Fibroblast of lung (primary cell): ENCODE data around the gene SPOCD1. TPM values are rescaled to one million over a fixed set of nuclear protein-coding genes. Genes with fewer than 3 reads are reported as not detected.

Experiments
- DNase-seq, 2 donors: peaks; one replicate each; pipeline versions ENCODE4 v3.0.0 to v3.0.0-alpha.2; 2010; ENCODE audit warnings: low read depth in 2 of 2
- H2AFZ ChIP-seq: 2 replicates; pipeline ENCODE4 v1.5.1; 2012; ENCODE audit warnings: low read length, control low read depth, inconsistent platforms
- H3K27ac ChIP-seq: 2 replicates; pipeline ENCODE4 v1.5.1; 2011; ENCODE audit warnings: low read length, control low read depth; ENCODE audit not compliant: insufficient read depth
- H3K27me3 ChIP-seq: 2 replicates; pipeline ENCODE4 v1.5.1; 2011; ENCODE audit warnings: mild to moderate bottlenecking, low read length; ENCODE audit not compliant: control insufficient read depth, insufficient read depth
- H3K36me3 ChIP-seq: 2 replicates; pipeline ENCODE4 v1.5.1; 2011; ENCODE audit warnings: low read length; ENCODE audit not compliant: control insufficient read depth, insufficient read depth
- H3K4me1 ChIP-seq: 2 replicates; pipeline ENCODE4 v1.5.1; 2011; ENCODE audit warnings: low read length; ENCODE audit not compliant: control insufficient read depth, insufficient read depth; ENCODE audit errors: extremely low read depth
- H3K4me2 ChIP-seq: 2 replicates; pipeline ENCODE4 v1.5.1; 2011; ENCODE audit warnings: low read length, control low read depth; ENCODE audit not compliant: insufficient read depth; ENCODE audit errors: extremely low read depth
- H3K4me3 ChIP-seq, 4 experiments: fragments of 200-600 bp in 1 of 4; sonication (generic) in 1 of 4; replicated peaks in 1 of 4; 2 replicates each; pipeline ENCODE4 v1.5.1; 2011 to 2016; ENCODE audit warnings: low read length in 4 of 4, low read depth in 3 of 4, mild to moderate bottlenecking in 3 of 4, control low read depth in 2 of 4, inconsistent platforms in 1 of 4, mixed read lengths in 1 of 4; ENCODE audit not compliant: insufficient read depth in 1 of 4; ENCODE audit errors: control extremely low read depth in 1 of 4
- H3K79me2 ChIP-seq: 2 replicates; pipeline ENCODE4 v1.5.1; 2012; ENCODE audit warnings: mild to moderate bottlenecking, low read length, inconsistent platforms; ENCODE audit not compliant: control insufficient read depth, insufficient read depth
- H3K9ac ChIP-seq: 2 replicates; pipeline ENCODE4 v1.5.1; 2011; ENCODE audit warnings: mild to moderate bottlenecking, low read length, control low read depth; ENCODE audit not compliant: insufficient read depth
- H3K9me3 ChIP-seq: 2 replicates; pipeline ENCODE4 v1.5.1; 2012; ENCODE audit warnings: low read depth, low read length; ENCODE audit not compliant: control insufficient read depth, insufficient read depth
- H4K20me1 ChIP-seq: 2 replicates; pipeline ENCODE4 v1.5.1; 2011; ENCODE audit warnings: low read length; ENCODE audit not compliant: control insufficient read depth, insufficient read depth; ENCODE audit errors: extremely low read depth
- EZH2 ChIP-seq: IDR thresholded peaks from 2 replicates; pipeline ENCODE4 v1.5.1; 2012; ENCODE audit warnings: low read length, control low read depth, mild to moderate bottlenecking; ENCODE audit errors: missing control alignments
- polyA plus RNA-seq, 2 donors: library from polyadenylated mRNA; depleted of rRNA in 1 of 2; stranded (reverse) in 1 of 2; unstranded in 1 of 2; fragments of >200 nt; gene quantifications; 2 replicates each; pipeline ENCODE4 v1.2.1, GENCODE V29; 2011 to 2012; ENCODE audit warnings: missing spikeins in 1 of 2
- total RNA-seq: library from RNA; depleted of rRNA; stranded (reverse); fragments of >200 nt; gene quantifications from 2 replicates; pipeline ENCODE4 v1.2.1, GENCODE V29; 2014
- TF ChIP-seq, protein P1 (sequence below), 2 donors: IDR thresholded peaks in 1 of 2; conservative IDR thresholded peaks in 1 of 2; 1 replicate in 1 of 2; 2 replicates in 1 of 2; pipeline ENCODE4 v1.5.1; 2011 to 2012; ENCODE audit warnings: low read length in 2 of 2, control low read depth in 1 of 2, inconsistent platforms in 1 of 2, low read depth in 1 of 2, mild to moderate bottlenecking in 1 of 2

Gene SPOCD1
- total and polyA plus RNA-seq, 2 donors (not counting 1 experiment from before 2014, with no cell fraction given): 47.2 to 55.4 TPM

DNA sequence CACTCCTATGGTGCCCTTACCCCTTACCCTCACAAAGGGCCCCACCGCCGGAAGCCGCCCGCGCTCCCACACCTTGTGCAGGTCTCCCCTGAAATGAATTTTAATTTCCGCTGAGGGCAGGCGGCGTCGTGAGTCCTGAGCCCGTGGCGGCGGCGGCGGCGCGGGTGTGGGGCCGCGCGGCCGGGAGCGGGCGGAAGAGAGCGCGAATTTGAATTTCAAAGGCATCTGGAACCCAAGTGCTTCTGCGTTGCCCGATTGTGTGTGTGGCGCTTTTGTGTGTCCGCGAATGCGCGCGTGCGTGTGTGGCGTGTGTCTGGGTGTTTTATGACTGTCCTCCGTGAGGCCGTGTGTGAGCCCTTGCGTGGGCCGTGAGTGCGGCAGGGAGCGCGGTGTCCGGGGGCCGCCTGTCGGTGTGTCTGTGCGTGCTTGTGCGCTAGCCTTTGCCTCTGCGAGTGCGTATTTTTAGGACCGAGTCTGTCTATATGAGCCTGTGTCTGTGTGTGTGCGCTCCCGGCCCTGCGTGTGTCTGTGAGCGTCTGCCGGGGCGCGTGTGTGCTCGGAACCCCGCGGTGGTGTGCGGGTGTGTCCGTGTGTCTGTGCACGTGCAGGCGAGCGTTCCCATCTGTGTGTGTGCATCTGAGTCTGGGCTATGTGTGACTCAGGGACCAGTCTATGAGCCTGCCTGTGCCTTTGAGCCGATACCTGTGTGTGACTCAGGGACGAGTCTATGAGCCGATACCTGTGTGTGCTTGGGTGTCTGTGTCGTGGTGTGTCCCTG is 43.7 kb downstream of the SPOCD1 start:
- no peaks in the 10 kb centered on the region for H3K79me2 ChIP-seq
- TF ChIP-seq EZH2: peak; percentile 100
- TF ChIP-seq, protein P1, sequence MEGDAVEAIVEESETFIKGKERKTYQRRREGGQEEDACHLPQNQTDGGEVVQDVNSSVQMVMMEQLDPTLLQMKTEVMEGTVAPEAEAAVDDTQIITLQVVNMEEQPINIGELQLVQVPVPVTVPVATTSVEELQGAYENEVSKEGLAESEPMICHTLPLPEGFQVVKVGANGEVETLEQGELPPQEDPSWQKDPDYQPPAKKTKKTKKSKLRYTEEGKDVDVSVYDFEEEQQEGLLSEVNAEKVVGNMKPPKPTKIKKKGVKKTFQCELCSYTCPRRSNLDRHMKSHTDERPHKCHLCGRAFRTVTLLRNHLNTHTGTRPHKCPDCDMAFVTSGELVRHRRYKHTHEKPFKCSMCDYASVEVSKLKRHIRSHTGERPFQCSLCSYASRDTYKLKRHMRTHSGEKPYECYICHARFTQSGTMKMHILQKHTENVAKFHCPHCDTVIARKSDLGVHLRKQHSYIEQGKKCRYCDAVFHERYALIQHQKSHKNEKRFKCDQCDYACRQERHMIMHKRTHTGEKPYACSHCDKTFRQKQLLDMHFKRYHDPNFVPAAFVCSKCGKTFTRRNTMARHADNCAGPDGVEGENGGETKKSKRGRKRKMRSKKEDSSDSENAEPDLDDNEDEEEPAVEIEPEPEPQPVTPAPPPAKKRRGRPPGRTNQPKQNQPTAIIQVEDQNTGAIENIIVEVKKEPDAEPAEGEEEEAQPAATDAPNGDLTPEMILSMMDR (conservative IDR thresholded peaks at IDR 0.05 in 1 of 2, IDR thresholded peaks at IDR 0.05 in 1 of 2; ENCODE audit: low read depth in 1 of 2, low read length in 2 of 2): peak; percentile 9 to 18
- no peaks in the 10 kb centered on the region for H3K9me3 ChIP-seq
- H3K4me2 ChIP-seq: peak overlapping the region; percentile 73
- peak overlapping the region in 2 of 4 experiments; percentile 6 to 36 for H3K4me3 ChIP-seq
- no peak overlapping the region for H3K9ac ChIP-seq
- H3K27me3 ChIP-seq: peaks cover 52% of the 10 kb centered on the region
- no peak for DNase-seq
- no peak overlapping the region for H2AFZ ChIP-seq
- H3K27ac ChIP-seq: no peak overlapping the region
- no peaks in the 10 kb centered on the region for H3K36me3 ChIP-seq
- H3K4me1 ChIP-seq: no peaks in the 10 kb centered on the region
- no peaks in the 10 kb centered on the region for H4K20me1 ChIP-seq

DNA sequence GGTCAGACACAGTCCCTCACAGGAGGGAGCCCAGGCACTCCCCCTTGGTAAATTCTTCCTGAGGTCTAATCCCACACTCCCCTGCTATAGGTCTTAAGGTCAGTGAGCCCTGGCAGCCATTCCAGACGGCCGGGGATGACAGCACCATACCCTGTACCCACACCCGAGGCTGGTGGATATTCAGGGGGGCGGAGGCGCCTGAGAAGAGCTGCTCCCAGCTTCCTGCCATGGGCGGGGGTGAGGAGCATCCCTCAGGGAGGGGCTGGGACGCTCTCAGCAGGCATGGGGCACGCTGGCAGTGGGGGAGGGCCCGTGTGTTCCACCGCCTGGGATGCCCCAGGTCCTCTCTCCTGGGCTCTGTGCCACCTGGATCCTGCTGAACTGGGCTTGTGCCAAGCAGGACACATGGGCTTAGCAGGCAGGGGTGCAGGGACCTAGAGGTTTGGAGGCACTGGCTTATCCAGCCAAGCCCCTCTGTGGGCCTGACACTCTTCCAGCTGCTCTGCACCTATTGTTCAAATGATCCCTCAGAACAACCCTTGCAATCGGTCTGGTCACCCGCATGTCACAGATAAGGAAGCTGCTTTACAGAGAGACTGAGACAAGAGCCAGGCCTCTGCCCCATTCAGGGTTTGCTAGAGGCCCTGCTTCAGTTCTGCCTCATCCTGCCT is 46.0 kb downstream of the SPOCD1 start:
- no peak overlapping the region for H3K4me2 ChIP-seq
- no peak for TF ChIP-seq EZH2
- TF ChIP-seq, protein P1 (conservative IDR thresholded peaks at IDR 0.05 in 1 of 2, IDR thresholded peaks at IDR 0.05 in 1 of 2; ENCODE audit: low read depth in 1 of 2, low read length in 2 of 2): no peak
- H4K20me1 ChIP-seq: no peaks in the 10 kb centered on the region
- H2AFZ ChIP-seq: no peak overlapping the region
- no peak for DNase-seq
- no peaks in the 10 kb centered on the region for H3K79me2 ChIP-seq
- no peak overlapping the region for H3K27ac ChIP-seq
- H3K9me3 ChIP-seq: no peaks in the 10 kb centered on the region
- H3K4me1 ChIP-seq: no peaks in the 10 kb centered on the region
- H3K9ac ChIP-seq: no peak overlapping the region
- no peaks in the 10 kb centered on the region for H3K36me3 ChIP-seq
- H3K4me3 ChIP-seq: no peak overlapping the region
- peaks cover 47% of the 10 kb centered on the region for H3K27me3 ChIP-seq

DNA sequence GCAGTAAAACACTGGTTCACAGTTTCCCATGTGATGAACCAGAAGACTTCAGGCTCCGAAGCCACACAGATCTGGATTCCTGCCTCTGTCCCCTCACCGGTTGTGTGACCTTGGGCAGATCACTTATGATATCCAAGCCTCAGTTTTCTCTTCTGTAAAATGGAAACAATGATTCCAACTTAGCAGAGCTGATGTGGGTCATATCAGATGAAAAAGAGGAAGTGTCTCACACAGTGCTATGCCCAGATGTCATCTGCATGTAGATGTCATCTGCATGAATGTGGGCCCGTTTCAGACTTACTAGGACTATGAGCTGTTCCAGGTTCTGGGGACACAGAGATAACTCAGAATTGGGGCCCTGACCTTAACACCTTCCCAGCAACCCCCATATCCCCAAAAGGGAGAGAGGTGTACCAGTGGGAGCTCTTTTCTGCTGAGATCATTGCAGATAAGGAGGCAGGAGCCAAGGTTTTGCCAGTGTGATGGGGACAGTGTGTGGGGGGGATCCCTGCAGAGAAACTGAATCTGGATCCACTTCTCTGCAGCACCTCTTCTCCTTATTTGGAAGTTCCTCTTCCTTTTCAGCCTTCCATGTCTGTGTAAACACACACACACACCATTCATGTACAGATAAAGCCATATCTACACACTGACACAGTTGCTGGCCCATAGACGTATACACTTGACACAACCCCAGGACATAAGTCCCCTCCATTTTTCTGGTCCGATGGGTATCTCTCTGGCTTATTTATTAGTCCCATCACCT is 46.7 kb downstream of the SPOCD1 start:
- Histone ChIP-seq H3K79me2 (no peaks in the 10 kb centered on the region), H3K27me3 (peaks cover 40% of the 10 kb centered on the region), H3K9ac (no peak overlapping the region), H3K4me3 (no peak overlapping the region), H2AFZ (no peak overlapping the region), H4K20me1 (no peaks in the 10 kb centered on the region), H3K27ac (no peak overlapping the region), H3K36me3 (no peaks in the 10 kb centered on the region), H3K4me2 (no peak overlapping the region), H3K9me3 (no peaks in the 10 kb centered on the region), H3K4me1 (peaks cover 4% of the 10 kb centered on the region)
- TF ChIP-seq EZH2: no peak
- TF ChIP-seq, protein P1 (conservative IDR thresholded peaks at IDR 0.05 in 1 of 2, IDR thresholded peaks at IDR 0.05 in 1 of 2; ENCODE audit: low read depth in 1 of 2, low read length in 2 of 2): no peak
- DNase-seq: no peak
